SK-N-SH (cell line): Measurements from ENCODE around the gene C9orf72. TPM values are rescaled to one million over a fixed set of nuclear protein-coding genes. Genes with fewer than 3 reads are reported as not detected.
"Not testable (repeated sequence)": the region's sequence is repeated elsewhere in the genome, so short reads cannot be mapped to it uniquely, and the experiment has no call there.

Experiments used
- CTCF ChIA-PET: fragments of 300-600, 350-600 bp; formaldehyde crosslinking; extraction: SDS; loops from one replicate; lab custom pipeline; 2021; lab: Yijun Ruan, JAX
- POLR2A ChIA-PET: fragments of 350-600 bp; sonication (Branson Sonifier 250); formaldehyde crosslinking; extraction: SDS; loops from one replicate; lab custom pipeline; 2020; ENCODE audit warnings: antibody characterized with exemption, inconsistent platforms; lab: Yijun Ruan, JAX
- DNase-seq: peaks from one replicate; pipeline ENCODE4 v3.0.0; 2012
- H2AFZ ChIP-seq: fragments of 200-600 bp; sonication (generic); 2 replicates; pipeline ENCODE4 v1.8.1; 2016; ENCODE audit warnings: antibody characterized with exemption, mild to moderate bottlenecking, low read depth
- H3F3A ChIP-seq: fragments of 200-600 bp; sonication (generic); replicated peaks from 2 replicates; pipeline ENCODE3; 2016; ENCODE audit warnings: antibody characterized with exemption, mild to moderate bottlenecking; ENCODE audit not compliant: insufficient read depth
- H3K27ac ChIP-seq, 2 experiments: fragments of 200-500 bp in 1 of 2; fragments of 200-600 bp in 1 of 2; sonication (Bioruptor generic) in 1 of 2; sonication (generic), shearing (Covaris generic) in 1 of 2; 2 replicates each; pipeline versions ENCODE4 v1.5.1 to v1.6.1; 2014 to 2016; ENCODE audit warnings: low read depth in 2 of 2, inconsistent platforms in 1 of 2, low read length in 1 of 2, mild to moderate bottlenecking in 1 of 2, mixed read lengths in 1 of 2
- H3K27me3 ChIP-seq: fragments of 200-600 bp; sonication (generic), shearing (Covaris generic); 2 replicates; pipeline ENCODE4 v1.6.1; 2016; ENCODE audit warnings: mixed run types; ENCODE audit not compliant: insufficient read depth
- H3K36me3 ChIP-seq, 2 experiments: fragments of 200-500 bp in 1 of 2; fragments of 200-600 bp in 1 of 2; sonication (Bioruptor generic) in 1 of 2; sonication (generic) in 1 of 2; replicated peaks in 1 of 2; 2 replicates each; pipeline versions ENCODE3 to v1.5.1; 2014 to 2016; ENCODE audit warnings: low read length in 1 of 2, mild to moderate bottlenecking in 1 of 2; ENCODE audit not compliant: insufficient read depth in 2 of 2, control insufficient read depth in 1 of 2
- H3K4me1 ChIP-seq, 2 experiments: fragments of 200-500 bp in 1 of 2; fragments of 200-600 bp in 1 of 2; sonication (Bioruptor generic) in 1 of 2; sonication (generic), shearing (Covaris generic) in 1 of 2; 2 replicates each; pipeline versions ENCODE4 v1.5.1 to v1.6.1; 2014 to 2016; ENCODE audit warnings: low read depth in 1 of 2, low read length in 1 of 2, mixed run types in 1 of 2; ENCODE audit not compliant: insufficient read depth in 2 of 2, control insufficient read depth in 1 of 2
- H3K4me2 ChIP-seq: fragments of 200-600 bp; sonication (generic), shearing (Covaris generic); 2 replicates; pipeline ENCODE4 v1.6.1; 2017; ENCODE audit warnings: mixed run types
- H3K4me3 ChIP-seq, 2 experiments: fragments of 200-500 bp in 1 of 2; fragments of 200-600 bp in 1 of 2; sonication (Bioruptor generic) in 1 of 2; sonication (generic), shearing (Covaris generic) in 1 of 2; 2 replicates each; pipeline versions ENCODE4 v1.5.1 to v1.8.1; 2014 to 2016; ENCODE audit warnings: low read depth in 2 of 2, inconsistent platforms in 1 of 2, low read length in 1 of 2, mild to moderate bottlenecking in 1 of 2, mixed read lengths in 1 of 2, moderate library complexity in 1 of 2
- H3K79me2 ChIP-seq: fragments of 200-600 bp; sonication (generic); 2 replicates; pipeline ENCODE4 v1.8.1; 2017; ENCODE audit warnings: mild to moderate bottlenecking; ENCODE audit not compliant: insufficient read depth
- H3K9ac ChIP-seq: fragments of 200-600 bp; sonication (generic); 2 replicates; pipeline ENCODE4 v1.6.1; 2017; ENCODE audit warnings: mixed run types
- H3K9me2 ChIP-seq: fragments of 200-600 bp; sonication (generic); 2 replicates; pipeline ENCODE4 v1.6.1; 2017; ENCODE audit warnings: mixed run types
- H3K9me3 ChIP-seq: fragments of 200-600 bp; sonication (generic); 2 replicates; pipeline ENCODE4 v1.6.1; 2017; ENCODE audit warnings: mixed run types, mild to moderate bottlenecking, moderate library complexity
- H4K20me1 ChIP-seq: fragments of 200-600 bp; sonication (generic); 2 replicates; pipeline ENCODE4 v1.6.1; 2017; ENCODE audit warnings: mild to moderate bottlenecking, mixed run types; ENCODE audit not compliant: insufficient read depth
- CHD2 ChIP-seq: fragments of 150-350 bp; IDR thresholded peaks from 2 replicates; pipeline ENCODE4 v1.6.1; 2018; ENCODE audit warnings: low read length; ENCODE audit not compliant: partially characterized antibody
- EP300 ChIP-seq, 2 experiments: IDR thresholded peaks; 2 replicates each; pipeline versions ENCODE4 v1.4.0 to v1.6.1; 2012; ENCODE audit warnings: borderline replicate concordance in 1 of 2, low read depth in 1 of 2, low read length in 1 of 2
- FOSL2 ChIP-seq: IDR thresholded peaks from 2 replicates; pipeline ENCODE4 v1.4.0; 2012; ENCODE audit warnings: low read depth, mild to moderate bottlenecking, moderate library complexity, borderline replicate concordance
- FOXM1 ChIP-seq: IDR thresholded peaks from 2 replicates; pipeline ENCODE4 v1.4.0; 2012; ENCODE audit warnings: low read depth, mild to moderate bottlenecking
- JUND ChIP-seq: IDR thresholded peaks from 2 replicates; pipeline ENCODE4 v1.4.0; 2012
- NFIC ChIP-seq: IDR thresholded peaks from 2 replicates; pipeline ENCODE4 v1.4.0; 2012; ENCODE audit warnings: borderline replicate concordance
- NRF1 ChIP-seq: IDR thresholded peaks from 2 replicates; pipeline ENCODE4 v1.6.1; 2012; ENCODE audit warnings: low read depth, mild to moderate bottlenecking, low read length
- POLR2AphosphoS5 ChIP-seq: IDR thresholded peaks from 2 replicates; pipeline ENCODE4 v1.6.1; 2012; ENCODE audit warnings: low read depth, low read length
- RCOR1 ChIP-seq: fragments of 150-350 bp; IDR thresholded peaks from 2 replicates; pipeline ENCODE4 v1.6.1; 2017; ENCODE audit warnings: antibody characterized with exemption, low read length
- TCF12 ChIP-seq: IDR thresholded peaks from 2 replicates; pipeline ENCODE4 v1.4.0; 2012
- TEAD4 ChIP-seq: IDR thresholded peaks from 2 replicates; pipeline ENCODE4 v1.4.0; 2012; ENCODE audit warnings: mild to moderate bottlenecking, borderline replicate concordance; ENCODE audit not compliant: insufficient read depth
- WGBS: methylation state at CpG from one replicate; pipeline ENCODE4 v1.1.6; 2017; ENCODE audit warnings: low lambda C conversion rate; 5-methylcytosine and 5-hydroxymethylcytosine counted together
- polyA plus RNA-seq, 3 experiments: library from polyadenylated mRNA; depleted of rRNA; stranded (reverse); fragments of >200 nt; gene quantifications; 2 replicates each; pipeline ENCODE4 v1.2.3, GENCODE V29; 2012
- TF ChIP-seq, protein P1 (sequence below): IDR thresholded peaks from 2 replicates; pipeline ENCODE4 v1.4.0; 2012; ENCODE audit warnings: low read depth
- TF ChIP-seq, protein P2 (sequence below): IDR thresholded peaks from 2 replicates; pipeline ENCODE4 v1.4.0; 2012; ENCODE audit warnings: low read depth, borderline replicate concordance
- TF ChIP-seq, protein P3 (sequence below): fragments of 150-350 bp; IDR thresholded peaks from 2 replicates; pipeline ENCODE4 v1.6.1; 2017; ENCODE audit warnings: antibody characterized with exemption, low read length, low read depth, borderline replicate concordance
- TF ChIP-seq, protein P4 (sequence below): IDR thresholded peaks from 2 replicates; pipeline ENCODE4 v1.4.0; 2012; ENCODE audit warnings: low read depth, borderline replicate concordance

Gene C9orf72
- polyA plus RNA-seq, 1 of the 3 experiments (the other 2 are of a cell fraction) = 4.0 TPM

DNA sequence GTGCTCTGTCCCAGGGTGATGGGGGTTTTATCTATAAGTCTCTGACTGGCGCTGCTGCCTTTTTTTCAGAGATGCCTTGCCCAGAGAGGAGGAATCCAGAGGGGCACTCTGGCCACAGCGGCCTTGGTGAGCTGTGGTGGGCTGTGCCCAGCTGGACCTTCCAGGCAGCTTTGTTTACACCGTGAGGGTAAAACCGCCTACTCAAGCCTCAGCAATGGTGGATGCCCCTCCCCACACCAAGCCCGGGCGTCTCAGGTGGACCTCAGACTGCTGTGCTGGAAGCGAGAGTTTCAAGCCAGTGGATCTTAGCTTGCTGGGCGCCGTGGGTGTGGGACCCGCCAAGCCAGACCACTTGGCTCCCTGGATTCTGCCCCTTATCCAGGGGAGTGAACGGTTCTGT lies 41.3 kb upstream of the C9orf72 start:
- H3K79me2 ChIP-seq = no peaks in the 10 kb centered on the region
- H3K9me3 ChIP-seq = no peaks in the 10 kb centered on the region
- H3K4me2 ChIP-seq = no peak overlapping the region
- H3K36me3 ChIP-seq = no peaks in the 10 kb centered on the region
- H3K27ac ChIP-seq = no peak overlapping the region
- H3K9ac ChIP-seq = no peak overlapping the region
- no peaks in the 10 kb centered on the region for H3K4me1 ChIP-seq
- WGBS = 37% methylated on average over 6 of the region's 11 CpGs
- no peak overlapping the region for H2AFZ ChIP-seq
- no peaks in the 10 kb centered on the region for H3K9me2 ChIP-seq
- no peaks in the 10 kb centered on the region for H4K20me1 ChIP-seq
- H3K27me3 ChIP-seq = peaks cover 9% of the 10 kb centered on the region
- no peak for DNase-seq
- H3K4me3 ChIP-seq = no peak overlapping the region
- TF ChIP-seq, protein P1, sequence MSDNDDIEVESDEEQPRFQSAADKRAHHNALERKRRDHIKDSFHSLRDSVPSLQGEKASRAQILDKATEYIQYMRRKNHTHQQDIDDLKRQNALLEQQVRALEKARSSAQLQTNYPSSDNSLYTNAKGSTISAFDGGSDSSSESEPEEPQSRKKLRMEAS = no peak
- TF ChIP-seq, protein P2, sequence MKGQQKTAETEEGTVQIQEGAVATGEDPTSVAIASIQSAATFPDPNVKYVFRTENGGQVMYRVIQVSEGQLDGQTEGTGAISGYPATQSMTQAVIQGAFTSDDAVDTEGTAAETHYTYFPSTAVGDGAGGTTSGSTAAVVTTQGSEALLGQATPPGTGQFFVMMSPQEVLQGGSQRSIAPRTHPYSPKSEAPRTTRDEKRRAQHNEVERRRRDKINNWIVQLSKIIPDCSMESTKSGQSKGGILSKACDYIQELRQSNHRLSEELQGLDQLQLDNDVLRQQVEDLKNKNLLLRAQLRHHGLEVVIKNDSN = no peak
- TF ChIP-seq NFIC (no peak), JUND (no peak), EP300 (IDR thresholded peaks at IDR 0.05; ENCODE audit: borderline replicate concordance in 1 of 2, low read depth in 1 of 2, low read length in 1 of 2) (no peak), FOSL2 (no peak), NRF1 (no peak), TCF12 (no peak), RCOR1 (no peak), FOXM1 (no peak), POLR2AphosphoS5 (no peak), CHD2 (no peak), TEAD4 (no peak)
- TF ChIP-seq, protein P3, sequence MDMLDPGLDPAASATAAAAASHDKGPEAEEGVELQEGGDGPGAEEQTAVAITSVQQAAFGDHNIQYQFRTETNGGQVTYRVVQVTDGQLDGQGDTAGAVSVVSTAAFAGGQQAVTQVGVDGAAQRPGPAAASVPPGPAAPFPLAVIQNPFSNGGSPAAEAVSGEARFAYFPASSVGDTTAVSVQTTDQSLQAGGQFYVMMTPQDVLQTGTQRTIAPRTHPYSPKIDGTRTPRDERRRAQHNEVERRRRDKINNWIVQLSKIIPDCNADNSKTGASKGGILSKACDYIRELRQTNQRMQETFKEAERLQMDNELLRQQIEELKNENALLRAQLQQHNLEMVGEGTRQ = no peak
- TF ChIP-seq, protein P4, sequence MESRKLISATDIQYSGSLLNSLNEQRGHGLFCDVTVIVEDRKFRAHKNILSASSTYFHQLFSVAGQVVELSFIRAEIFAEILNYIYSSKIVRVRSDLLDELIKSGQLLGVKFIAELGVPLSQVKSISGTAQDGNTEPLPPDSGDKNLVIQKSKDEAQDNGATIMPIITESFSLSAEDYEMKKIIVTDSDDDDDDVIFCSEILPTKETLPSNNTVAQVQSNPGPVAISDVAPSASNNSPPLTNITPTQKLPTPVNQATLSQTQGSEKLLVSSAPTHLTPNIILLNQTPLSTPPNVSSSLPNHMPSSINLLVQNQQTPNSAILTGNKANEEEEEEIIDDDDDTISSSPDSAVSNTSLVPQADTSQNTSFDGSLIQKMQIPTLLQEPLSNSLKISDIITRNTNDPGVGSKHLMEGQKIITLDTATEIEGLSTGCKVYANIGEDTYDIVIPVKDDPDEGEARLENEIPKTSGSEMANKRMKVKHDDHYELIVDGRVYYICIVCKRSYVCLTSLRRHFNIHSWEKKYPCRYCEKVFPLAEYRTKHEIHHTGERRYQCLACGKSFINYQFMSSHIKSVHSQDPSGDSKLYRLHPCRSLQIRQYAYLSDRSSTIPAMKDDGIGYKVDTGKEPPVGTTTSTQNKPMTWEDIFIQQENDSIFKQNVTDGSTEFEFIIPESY = no peak
- H3F3A ChIP-seq = no peaks in the 10 kb centered on the region
- ChIA-PET CTCF (interaction anchor here (1.1 kb wide), 1 partner anchor 15 kb away, joined by 3 read pairs; no protein-coding TSS in a partner anchor), POLR2A (no interaction called here)

DNA sequence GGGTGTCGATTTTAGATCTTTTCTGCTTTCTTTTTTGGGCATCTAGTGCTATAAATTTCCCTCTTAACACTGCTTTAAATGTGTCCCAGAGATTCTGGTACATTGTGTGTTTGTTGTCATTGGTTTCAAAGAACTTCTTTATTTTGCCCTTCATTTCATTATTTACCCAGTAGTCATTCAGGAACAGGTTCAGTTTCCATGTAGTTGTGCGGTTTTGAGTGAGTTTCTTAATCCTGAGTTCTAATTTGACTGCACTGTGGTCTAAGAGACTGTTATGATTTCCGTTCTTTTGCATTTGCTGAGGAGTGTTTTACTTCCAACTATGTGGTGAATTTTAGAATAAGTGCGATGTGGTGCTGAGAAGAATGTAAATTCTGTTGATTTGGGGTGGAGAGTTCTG lies 38.8 kb upstream of the C9orf72 start:
- H2AFZ ChIP-seq, H4K20me1 ChIP-seq, H3F3A ChIP-seq, H3K9ac ChIP-seq, H3K27me3 ChIP-seq, H3K4me3 ChIP-seq, H3K9me2 ChIP-seq, DNase-seq, H3K36me3 ChIP-seq, H3K27ac ChIP-seq, H3K4me1 ChIP-seq, POLR2A ChIA-PET, H3K79me2 ChIP-seq, CTCF ChIA-PET, H3K4me2 ChIP-seq, H3K9me3 ChIP-seq: not testable (repeated sequence)
- 30% methylated on average over 4 of the region's 4 CpGs for WGBS
